KBM-7 (cell line): ENCODE data around the gene POLN.

ENCODE experiments used
- DNase-seq: peaks from one replicate; pipeline ENCODE4 v3.0.0-alpha.2; 2015
- in situ Hi-C: fragments of 300-500 bp; cut with MboI; formaldehyde crosslinking; loops from 2 replicates; pipeline ENCODE4 v1.14.3; 2020; ENCODE audit warnings: low sequenced_read_pairs, low pct_unique_long_range_greater_than_20kb, mixed read lengths

The POLN gene

DNA sequence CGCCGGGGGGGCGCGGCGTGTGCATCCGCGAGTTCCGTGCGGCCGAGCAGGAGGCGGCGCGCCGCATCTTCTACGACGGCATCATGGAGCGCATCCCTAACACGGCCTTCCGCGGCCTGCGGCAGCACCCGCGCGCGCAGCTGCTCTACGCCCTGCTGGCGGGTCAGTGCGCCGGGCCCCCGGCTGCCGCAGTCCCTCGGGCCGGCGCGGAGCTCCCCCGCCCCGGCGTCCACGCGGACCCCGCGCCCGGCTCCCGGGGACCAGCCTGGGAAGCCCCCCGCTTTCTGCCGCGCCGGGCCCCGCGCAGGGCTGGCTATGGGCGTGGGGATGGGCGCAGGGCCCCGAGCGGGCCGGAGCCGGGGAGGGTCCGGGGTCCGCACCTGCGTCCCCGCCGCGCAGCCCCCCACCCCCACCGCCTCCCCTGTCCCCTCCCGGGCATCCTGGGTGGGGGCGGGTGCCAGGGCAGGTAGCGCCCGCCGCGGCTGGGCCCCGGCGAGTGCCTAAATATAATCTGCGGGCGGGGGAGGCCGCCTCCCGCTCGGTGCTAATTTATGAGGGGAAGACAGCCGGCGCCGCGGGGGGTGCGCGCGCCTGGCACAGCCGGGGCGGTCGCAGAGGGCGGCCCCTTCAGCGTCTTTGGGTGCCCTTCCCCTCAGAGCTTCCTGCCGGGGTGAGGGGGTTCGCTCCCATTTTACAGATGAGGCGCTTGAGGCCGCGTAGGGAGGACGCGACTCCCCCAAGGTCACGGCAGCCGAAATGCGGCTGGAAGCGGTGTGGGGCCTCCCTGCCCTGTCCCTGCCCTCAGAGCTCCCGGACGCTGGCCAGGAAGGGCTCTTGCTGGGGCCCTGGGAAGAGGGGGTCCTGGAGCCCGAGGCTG is 182.0 kb downstream of the POLN start:
- DNase-seq = peak; percentile 49
- in situ Hi-C loops = no loop called here

DNA sequence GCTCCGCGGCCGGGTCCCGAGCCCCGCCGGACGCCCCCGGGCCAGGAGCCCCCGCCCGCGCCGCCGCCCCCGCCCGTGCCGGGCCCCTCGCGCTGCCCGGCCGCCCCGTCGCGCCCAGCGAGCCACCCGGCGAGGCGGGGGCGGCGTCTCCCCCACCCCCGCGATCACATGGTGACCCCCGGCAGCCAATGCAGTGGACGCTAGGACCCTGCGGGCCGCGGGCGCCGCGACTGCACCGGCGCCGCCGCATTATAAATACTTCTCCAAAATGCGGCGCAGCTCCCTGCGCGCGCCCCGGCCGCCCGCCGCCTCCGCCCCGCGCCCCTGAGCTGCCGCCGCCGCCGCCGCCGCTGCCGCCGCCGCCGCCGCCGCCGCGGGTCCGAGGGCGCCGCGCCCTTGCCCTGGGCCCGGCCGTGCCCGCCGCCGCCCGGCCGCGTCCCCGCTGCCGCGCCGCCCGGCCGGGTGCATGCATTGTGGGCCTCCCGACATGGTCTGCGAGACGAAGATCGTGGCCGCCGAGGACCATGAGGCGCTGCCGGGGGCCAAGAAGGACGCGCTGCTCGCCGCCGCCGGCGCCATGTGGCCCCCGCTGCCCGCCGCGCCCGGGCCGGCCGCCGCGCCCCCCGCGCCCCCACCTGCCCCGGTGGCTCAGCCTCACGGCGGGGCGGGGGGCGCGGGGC is 182.7 kb downstream of the POLN start, which contains the start of gene NAT8L:
TSS of gene NAT8L (plus strand) at position 282 of the 680 bp plus-strand sequence. CDS start at position 467, 185 bp downstream.
- peak; percentile 55 for DNase-seq
- in situ Hi-C loops = no loop called here

DNA sequence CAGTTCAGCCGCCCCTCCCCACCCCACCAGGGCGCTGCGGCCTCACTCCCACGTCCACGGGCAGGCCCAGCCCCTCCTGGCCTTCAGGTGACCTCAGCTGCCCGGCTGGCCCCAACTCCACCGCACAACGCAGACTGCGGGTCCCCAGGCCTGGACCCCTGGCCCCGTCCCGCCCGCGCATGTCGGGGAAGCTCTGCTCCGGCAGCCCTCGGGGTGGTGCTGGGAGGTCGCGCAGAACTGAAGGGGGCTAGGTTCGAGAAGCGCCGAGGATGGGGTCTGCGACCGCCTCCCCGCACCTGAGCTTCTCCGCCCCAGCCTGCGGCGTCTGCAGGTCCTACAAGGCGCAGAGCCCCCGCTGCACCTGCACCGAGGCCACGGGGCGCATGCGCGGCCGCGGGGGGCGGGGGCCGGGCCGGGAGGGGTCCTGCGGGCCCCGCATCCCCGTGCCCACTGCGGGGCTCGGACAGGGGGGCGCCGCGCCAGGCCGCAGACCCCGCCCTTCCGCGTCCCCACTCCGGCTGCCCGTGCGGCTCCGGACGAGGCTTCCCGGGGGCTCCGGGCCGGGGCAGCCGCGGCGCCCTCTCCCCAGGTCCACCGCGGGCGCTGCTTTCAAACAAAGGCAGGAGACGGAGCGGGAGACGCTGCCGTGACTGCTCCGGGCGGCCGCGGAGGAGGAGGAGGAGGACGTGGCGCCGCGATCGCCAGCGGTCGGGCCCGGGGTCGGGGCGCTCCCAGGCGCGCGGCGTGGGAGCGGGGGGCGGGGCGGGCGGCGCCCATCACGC is 183.5 kb downstream of the POLN start:
- in situ Hi-C loops = no loop called here
- peak; percentile 16 for DNase-seq

DNA sequence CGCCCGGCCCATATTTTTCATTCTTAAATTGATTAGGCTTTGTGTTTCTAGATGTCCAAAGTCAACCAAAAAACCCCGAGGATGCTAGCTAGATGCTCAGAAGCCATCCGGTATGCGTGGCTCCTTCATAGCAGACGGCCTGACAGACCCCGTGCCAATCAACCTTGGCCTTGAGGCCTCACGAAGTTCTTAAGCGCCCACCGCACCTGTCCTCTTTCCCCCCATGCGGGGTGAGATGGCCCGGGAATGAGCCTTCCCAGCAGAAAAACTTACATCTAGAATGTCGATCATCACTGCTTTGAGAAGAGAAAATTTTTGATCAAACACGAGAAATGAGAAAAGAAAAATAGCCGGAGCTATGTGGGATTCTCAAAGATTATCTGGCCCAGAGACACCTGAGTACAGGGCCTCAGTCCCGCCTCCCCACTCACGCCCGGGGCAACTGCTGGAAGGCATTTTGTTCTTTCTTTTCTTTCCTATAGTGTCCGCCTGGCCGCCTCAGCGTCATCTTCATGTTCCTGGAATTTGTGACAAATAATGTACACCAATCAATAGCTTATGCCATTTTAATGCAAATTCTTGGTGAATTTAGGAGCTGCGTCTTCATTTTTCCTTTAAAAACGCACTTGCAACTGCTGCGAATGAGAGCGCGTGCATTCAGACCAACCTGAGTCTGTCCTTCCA is 184.4 kb downstream of the POLN start:
- in situ Hi-C loops = no loop called here
- DNase-seq = no peak

DNA sequence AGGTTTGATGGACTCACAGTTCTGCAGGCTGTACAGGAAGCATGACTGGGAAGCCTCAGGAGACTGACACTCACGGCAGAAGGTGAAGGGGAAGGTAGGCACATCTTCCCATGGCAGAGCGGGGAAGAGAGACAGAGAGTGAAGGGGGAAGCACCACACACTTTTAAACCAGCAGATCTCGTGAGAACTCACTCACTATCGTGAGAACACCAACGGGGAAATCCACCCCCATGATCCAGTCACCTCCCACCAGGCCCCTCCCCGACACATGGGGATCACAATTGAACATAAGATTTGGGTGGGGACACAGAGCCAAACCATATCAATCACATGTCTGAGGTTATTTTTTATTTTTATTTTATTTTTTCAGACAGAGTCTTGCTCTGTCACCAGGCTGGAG is 187.7 kb downstream of the POLN start:
- in situ Hi-C loops = no loop called here
- no peak for DNase-seq

DNA sequence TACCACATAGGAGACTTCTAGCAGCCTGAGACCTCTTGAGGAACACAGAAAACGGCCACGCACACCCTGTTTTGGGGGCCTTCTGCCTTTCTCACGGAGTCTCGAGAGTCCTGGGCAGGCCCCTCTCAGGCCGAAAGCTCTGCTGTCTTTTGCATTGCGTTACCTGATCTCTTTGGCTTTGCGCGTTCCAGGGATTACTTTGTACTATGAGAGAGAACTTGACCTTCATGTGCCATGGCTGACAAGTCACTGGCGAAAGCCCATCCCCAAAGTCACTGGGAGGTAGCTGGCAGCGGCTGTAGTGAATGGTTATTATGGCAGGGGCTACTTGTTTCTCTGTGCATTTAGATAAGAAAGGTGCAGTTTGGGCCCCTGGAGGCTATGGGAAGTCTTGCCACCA is 190.8 kb downstream of the POLN start:
- DNase-seq = no peak
- in situ Hi-C loops = no loop called here

DNA sequence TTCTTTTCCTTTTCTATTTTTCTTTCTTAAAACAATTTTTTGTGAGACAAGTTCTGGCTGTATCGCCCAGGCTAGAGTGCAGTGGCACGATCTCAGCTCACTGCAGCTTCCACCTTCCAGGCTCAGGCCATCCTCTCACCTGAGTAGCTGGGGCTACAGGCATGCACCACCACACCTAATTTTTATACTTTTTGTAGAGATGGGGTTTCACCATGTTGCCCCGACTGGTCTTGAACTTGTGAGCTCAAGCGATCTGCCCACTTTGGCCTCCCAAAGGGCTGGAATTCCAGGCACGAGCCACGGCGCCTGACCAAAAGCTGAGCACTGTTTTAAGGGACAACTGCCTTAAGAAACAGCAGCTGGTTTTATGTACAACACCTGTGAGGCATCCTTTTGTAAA is 192.1 kb downstream of the POLN start:
- DNase-seq = no peak
- in situ Hi-C loops = no loop called here

DNA sequence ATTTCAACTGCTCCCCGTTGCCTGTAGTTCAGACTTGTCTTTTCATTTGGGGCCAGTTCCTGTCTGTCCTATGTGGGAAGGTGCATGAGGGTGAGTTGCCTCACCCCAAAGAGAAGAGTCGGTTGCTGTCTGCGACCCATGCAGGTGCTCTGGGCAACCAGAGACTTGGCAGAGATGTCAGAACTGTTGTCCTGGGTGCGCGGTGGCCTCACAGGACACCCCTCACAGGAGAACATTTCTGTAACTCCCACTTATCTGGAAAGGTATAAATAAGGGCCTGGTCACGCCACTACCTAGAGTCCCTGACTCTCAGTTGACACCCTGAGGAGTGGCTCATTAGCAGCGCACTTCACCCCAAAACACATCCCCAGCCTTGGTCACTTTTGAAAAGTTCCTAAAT is 192.5 kb downstream of the POLN start:
- in situ Hi-C loops = no loop called here
- no peak for DNase-seq

DNA sequence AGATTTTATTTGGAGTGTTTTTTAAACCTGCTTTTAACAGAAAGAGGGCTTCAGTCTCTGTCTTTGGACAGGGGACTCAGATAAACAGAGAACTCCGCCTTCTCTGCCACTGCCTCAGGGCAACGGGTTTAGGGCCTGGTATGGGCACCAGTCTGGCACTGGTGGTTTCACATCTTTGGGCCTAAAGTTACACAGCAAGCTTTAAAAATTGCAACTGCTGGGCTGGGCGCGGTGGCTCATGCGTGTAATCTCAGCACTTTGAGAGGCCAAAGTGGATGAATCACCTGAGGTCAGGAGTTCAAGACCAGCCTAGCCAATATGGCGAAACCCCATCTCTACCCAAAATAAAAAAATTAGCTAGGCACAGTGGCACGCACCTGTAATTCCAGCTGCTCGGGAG is 193.1 kb downstream of the POLN start:
- in situ Hi-C loops = no loop called here
- DNase-seq = no peak

DNA sequence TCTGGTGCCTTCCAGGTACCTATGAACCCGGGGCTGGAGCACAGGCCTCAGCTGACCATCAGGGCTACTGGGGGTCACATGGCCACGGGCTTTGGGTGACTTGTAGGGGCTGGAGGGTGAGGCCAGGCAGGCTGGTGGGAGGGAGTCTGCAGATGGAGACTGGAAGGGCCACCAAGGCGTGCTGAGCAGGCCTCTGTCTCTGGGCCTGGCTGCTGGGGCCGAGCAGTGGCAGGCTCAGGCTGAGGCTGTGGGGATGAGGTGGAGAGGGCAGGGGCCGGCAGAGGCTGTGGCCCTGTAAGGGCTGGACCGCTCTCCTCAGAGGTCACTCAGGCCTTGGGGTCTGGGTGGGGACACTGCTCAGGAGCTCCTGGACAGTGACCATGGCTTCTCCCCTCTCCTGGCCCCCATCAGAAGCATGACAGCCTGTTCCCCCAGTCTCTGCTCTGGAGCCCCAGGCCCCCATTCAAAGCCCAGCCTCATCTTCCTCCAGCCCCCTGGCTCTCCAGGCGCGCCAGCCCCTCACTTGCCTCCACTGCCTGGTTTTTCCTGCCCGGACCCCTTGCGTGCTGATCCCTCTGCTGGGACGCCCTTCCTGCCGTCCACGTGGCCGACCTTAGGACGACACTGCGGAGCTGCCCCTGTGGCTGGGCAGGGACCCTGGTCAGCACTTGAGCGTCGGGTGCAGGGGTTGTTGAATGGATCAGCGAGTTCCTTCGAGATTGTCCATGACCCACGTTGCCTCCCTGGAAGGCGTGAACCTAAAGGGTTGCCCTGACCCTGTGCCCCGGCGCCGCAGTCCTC is 193.9 kb downstream of the POLN start:
- DNase-seq = no peak
- in situ Hi-C loops = no loop called here

DNA sequence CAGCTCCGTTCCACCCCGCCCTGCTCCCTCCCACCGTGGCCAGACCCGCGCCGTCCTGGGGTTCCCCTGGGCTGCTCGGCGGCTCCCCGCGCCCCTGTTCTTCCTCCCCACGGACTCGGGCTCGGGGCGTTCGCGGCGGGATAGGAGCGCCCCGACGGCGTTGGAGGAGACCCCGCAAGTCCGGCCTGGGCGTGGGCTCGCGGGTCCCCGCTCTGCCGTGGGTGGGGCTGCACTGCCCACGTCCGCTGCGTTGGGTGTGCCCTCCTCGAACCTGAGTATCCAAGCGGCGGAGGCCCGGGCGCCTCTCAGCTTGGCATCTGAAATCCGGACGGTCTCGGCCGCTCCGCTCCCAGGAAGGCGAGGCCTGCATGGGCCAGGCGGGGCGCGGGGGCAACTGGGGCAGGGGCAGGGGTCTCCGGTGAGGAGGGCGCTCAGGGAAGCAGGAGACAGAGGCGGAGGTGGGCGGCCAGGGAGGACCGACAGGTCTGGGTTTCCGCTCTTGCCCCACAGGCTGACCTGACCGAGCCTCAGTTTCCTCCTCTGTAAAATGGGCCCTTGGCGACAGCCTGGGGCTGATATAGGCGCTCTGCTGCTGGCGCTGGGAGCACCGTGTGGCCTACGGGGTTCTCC is 194.8 kb downstream of the POLN start:
- in situ Hi-C loops = no loop called here
- DNase-seq = no peak

DNA sequence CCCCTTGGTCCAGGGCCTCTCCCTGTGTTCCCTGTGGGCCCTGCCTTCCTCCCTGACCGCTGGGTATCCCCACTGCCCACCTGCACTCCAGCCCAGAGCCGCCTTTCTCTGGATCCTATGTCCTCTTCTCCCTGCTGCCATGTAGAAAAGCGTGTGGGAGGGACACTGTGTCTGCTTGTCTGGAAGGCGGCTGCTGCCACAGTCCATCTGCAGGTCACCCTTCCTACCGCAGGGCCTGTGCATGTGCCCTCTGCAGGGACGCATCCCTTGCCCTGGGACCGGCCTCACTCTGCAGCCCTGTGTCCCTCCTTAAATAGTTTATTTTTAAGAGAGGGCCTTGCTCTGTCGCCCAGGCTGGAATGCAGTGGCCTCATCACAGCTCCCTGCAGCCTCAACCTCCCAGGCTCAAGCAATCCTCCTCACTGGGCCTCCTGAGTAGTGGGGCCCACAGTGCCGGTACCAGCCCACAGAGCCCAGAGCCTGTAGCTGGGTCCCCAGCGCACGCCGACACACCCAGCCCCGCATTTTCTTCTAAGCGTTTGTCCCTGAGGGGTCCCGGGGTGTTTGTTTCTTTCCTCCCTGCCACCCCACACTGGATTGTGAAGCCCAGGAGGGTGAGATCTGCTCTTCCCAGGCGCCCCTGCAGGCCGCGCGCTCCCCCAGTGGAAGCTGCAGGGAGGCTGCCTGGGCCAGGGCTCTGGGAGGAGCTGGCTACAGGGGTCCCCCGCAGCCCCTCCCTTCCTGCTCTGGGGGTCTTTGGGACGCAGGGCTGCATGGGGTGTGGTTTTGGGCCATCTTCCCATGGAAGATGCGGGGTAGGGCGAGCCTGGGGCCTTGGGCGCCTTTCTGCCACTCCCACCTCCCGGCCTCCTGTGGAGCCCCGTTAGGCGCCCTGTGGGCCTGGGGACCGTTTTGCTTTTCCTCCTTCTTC is 195.6 kb downstream of the POLN start:
- in situ Hi-C loops = no loop called here
- DNase-seq = no peak

DNA sequence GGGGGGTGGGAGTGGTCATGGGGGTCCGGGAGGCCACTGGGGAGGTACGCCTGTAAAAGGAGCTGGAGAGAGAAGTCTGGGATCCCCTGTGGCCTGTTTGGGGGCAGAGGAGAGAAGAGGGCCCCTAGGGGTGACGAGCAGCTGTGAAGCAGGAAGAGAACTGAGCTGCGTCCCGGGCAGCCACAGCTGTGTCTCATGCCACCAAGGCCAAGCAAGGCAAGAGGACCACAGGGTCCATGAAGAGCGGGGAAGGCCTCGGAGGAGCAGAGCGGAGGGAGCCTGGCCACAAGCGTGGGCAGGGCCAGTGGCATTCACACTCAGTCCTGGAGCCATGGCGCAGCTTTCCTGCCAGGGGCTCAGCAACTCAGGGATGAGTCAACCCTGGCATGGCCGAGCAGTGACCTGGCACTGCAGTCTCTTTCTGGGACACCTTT is 196.4 kb downstream of the POLN start:
- in situ Hi-C loops = no loop called here
- no peak for DNase-seq

DNA sequence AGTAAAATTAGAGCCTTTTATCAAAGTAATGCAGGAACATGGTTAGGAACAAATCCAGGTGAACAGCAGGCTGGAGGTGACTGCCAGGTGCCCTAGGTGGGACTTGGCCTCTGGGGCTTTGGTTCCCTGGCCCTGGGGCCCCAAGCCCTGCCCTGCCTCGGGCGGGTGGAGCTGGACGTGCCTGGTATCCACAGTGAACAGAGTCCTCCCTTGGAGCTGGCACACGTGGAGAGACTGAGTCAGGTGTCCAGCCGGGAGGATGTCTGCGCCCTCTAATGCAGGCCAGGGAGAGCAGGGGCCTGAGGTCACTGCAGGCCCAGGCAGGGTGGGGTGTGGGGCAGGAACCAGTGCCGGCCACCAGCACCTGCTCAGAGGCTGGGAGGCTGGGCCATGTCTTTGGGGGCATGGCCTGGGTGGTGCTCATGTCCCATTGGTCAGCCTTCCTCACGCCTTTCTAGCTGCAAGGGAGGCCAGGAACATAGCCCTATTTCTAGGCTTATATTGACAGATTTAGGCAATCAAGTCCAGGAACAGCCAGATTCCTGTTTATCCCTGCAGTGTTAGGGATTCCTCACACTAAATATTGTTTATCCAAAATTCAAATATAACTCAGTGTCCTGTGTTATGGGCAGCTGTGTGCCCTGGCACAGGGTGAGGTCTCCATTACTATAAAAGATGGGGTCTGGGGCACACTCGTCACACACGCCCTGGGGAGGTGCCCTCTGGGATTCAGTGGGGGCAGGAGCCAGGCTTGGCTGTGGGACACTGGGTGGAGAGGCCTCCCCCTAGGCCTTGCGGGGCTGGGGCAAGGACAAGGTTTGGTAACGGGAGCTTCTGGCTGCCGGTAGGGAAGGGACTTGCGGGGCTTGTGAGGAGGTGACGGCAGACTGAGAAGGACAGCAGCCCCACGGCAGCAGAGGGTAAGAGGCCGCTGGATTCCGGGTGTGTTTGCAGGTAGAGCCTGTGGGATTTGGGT is 197.1 kb downstream of the POLN start:
- in situ Hi-C loops = no loop called here
- DNase-seq = no peak

DNA sequence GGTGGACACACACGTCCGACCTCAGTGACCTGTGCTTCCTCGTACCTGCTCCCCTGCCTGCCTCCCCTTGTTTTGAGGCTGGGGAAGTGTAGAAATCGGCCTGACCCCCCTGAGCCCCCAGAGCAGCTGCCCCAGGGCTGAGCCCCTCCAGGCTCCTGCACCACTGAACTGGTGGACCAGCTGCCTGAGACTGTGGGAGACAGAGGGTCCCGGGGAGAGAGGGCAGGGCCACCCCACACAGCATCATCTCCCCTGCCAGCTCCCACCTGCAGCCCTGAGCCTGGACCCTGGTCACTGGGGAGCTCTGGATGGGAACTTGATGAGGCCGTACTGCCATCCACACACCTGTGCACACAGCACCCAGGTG is 197.8 kb downstream of the POLN start:
- no peak for DNase-seq
- in situ Hi-C loops = no loop called here
